PFSK-1 (cell line): Measurements from ENCODE around the gene STAMBP.

Source experiments
- FOXP2 ChIP-seq: optimal IDR thresholded peaks from 2 replicates; pipeline ENCODE3; 2011; ENCODE audit warnings: borderline replicate concordance, control low read depth, inconsistent platforms; ENCODE audit not compliant: insufficient read depth; ENCODE audit errors: extremely low read length, extremely low read depth
- POLR2AphosphoS5 ChIP-seq: IDR thresholded peaks from 2 replicates; pipeline ENCODE4 v1.6.1; 2012; ENCODE audit warnings: low read depth, mild to moderate bottlenecking, control low read depth, low read length, moderate library complexity
- REST ChIP-seq, 2 experiments: IDR thresholded peaks; 2 replicates each; pipeline versions ENCODE4 v1.6.1 to v1.8.0; 2011 to 2012; ENCODE audit warnings: low read depth in 2 of 2, low read length in 2 of 2, control low read depth in 1 of 2, inconsistent platforms in 1 of 2, mild to moderate bottlenecking in 1 of 2, moderate library complexity in 1 of 2; ENCODE audit not compliant: insufficient read depth in 1 of 2
- SIN3A ChIP-seq: IDR thresholded peaks from 2 replicates; pipeline ENCODE4 v1.6.1; 2012; ENCODE audit warnings: mild to moderate bottlenecking, low read length, moderate library complexity, borderline replicate concordance; ENCODE audit not compliant: insufficient read depth
- TAF1 ChIP-seq: IDR thresholded peaks from 2 replicates; pipeline ENCODE4 v1.6.1; 2012; ENCODE audit warnings: low read length, control low read depth, borderline replicate concordance; ENCODE audit not compliant: insufficient read depth

STAMBP gene

GRCh38 chr2:73822276-73822675, 6.5 kb upstream of the STAMBP start:
- no peak for TF ChIP-seq FOXP2
- no peak for TF ChIP-seq POLR2AphosphoS5
- TF ChIP-seq TAF1 = no peak
- TF ChIP-seq REST (IDR thresholded peaks at IDR 0.05; ENCODE audit: insufficient read depth in 1 of 2, low read depth in 2 of 2, low read length in 2 of 2) = no peak
- TF ChIP-seq SIN3A = no peak

GRCh38 chr2:73822991-73823390, 5.8 kb upstream of the STAMBP start:
- no peak for TF ChIP-seq SIN3A
- TF ChIP-seq FOXP2 = no peak
- TF ChIP-seq POLR2AphosphoS5 = no peak
- TF ChIP-seq REST (IDR thresholded peaks at IDR 0.05; ENCODE audit: insufficient read depth in 1 of 2, low read depth in 2 of 2, low read length in 2 of 2) = no peak
- TF ChIP-seq TAF1 = no peak

- TF ChIP-seq SIN3A = no peak
Observed at GRCh38 chr2:73823416-73823815, 5.3 kb upstream of the STAMBP start.

- no peak for TF ChIP-seq TAF1
- no peak for TF ChIP-seq FOXP2
Observed at GRCh38 chr2:73823916-73824523, 4.7 kb upstream of the STAMBP start.

- TF ChIP-seq REST (IDR thresholded peaks at IDR 0.05; ENCODE audit: insufficient read depth in 1 of 2, low read depth in 2 of 2, low read length in 2 of 2) = no peak
- no peak for TF ChIP-seq POLR2AphosphoS5
- TF ChIP-seq FOXP2 = no peak
- no peak for TF ChIP-seq TAF1
- TF ChIP-seq SIN3A = no peak
Observed at GRCh38 chr2:73825408-73825807, 3.4 kb upstream of the STAMBP start.

- no peak for TF ChIP-seq SIN3A
- TF ChIP-seq POLR2AphosphoS5 = no peak
- TF ChIP-seq FOXP2 = no peak
- TF ChIP-seq TAF1 = no peak
- TF ChIP-seq REST (IDR thresholded peaks at IDR 0.05; ENCODE audit: insufficient read depth in 1 of 2, low read depth in 2 of 2, low read length in 2 of 2) = no peak
Observed at GRCh38 chr2:73827018-73827417, 1.7 kb upstream of the STAMBP start.
